GM23338 (cell line): Measurements from ENCODE around the gene ITPR3. TPM values are rescaled to one million over a fixed set of nuclear protein-coding genes. Genes with fewer than 3 reads are reported as not detected.

Experiments used
- ATAC-seq: fragments of 200-7000 bp; cut with Tn5 transposase; 3 replicates; pipeline ENCODE4 v1.9.1; 2020
- DNase-seq: peaks from one replicate; pipeline ENCODE4 v3.0.0-alpha.2; 2015; ENCODE audit warnings: low spot score
- H2AFZ ChIP-seq: fragments of 200-600 bp; sonication (generic); 2 replicates; pipeline ENCODE4 v1.8.0; 2016; ENCODE audit warnings: antibody characterized with exemption, mild to moderate bottlenecking, moderate library complexity
- H3F3A ChIP-seq: fragments of 200-600 bp; sonication (generic); replicated peaks from 2 replicates; pipeline ENCODE4 v1.8.0; 2017; ENCODE audit warnings: antibody characterized with exemption, mixed run types, low read depth
- H3K27ac ChIP-seq: fragments of 200-600 bp; sonication (generic); 2 replicates; pipeline ENCODE4 v1.6.1; 2016; ENCODE audit warnings: low read depth
- H3K27me3 ChIP-seq: fragments of 200-600 bp; sonication (generic); 2 replicates; pipeline ENCODE4 v1.8.0; 2016; ENCODE audit warnings: mild to moderate bottlenecking, mixed run types, moderate library complexity; ENCODE audit not compliant: insufficient read depth
- H3K36me3 ChIP-seq: fragments of 200-600 bp; sonication (generic); 2 replicates; pipeline ENCODE4 v1.8.0; 2016; ENCODE audit warnings: mild to moderate bottlenecking; ENCODE audit not compliant: insufficient read depth
- H3K4me1 ChIP-seq: fragments of 200-600 bp; sonication (generic); 2 replicates; pipeline ENCODE4 v1.8.0; 2016; ENCODE audit warnings: mild to moderate bottlenecking, moderate library complexity; ENCODE audit not compliant: insufficient read depth
- H3K4me2 ChIP-seq: fragments of 200-600 bp; sonication (generic); 2 replicates; pipeline ENCODE4 v1.7.1; 2017; ENCODE audit warnings: mixed run types
- H3K4me3 ChIP-seq: fragments of 200-600 bp; sonication (generic); 2 replicates; pipeline ENCODE4 v1.6.1; 2016; ENCODE audit warnings: mixed run types
- H3K79me2 ChIP-seq: fragments of 200-600 bp; sonication (generic); replicated peaks from 2 replicates; pipeline ENCODE4 v1.8.0; 2017; ENCODE audit warnings: mild to moderate bottlenecking; ENCODE audit not compliant: insufficient read depth
- H3K9me2 ChIP-seq: fragments of 200-600 bp; sonication (generic); 2 replicates; pipeline ENCODE4 v1.8.0; 2017; ENCODE audit not compliant: insufficient read depth
- H4K20me1 ChIP-seq: fragments of 200-600 bp; sonication (generic); replicated peaks from 2 replicates; pipeline ENCODE4 v1.8.0; 2017; ENCODE audit warnings: mild to moderate bottlenecking; ENCODE audit not compliant: insufficient read depth
- H3K27ac Mint-ChIP-seq: 2 replicates; pipeline ENCODE4 v1.8.0; 2020; ENCODE audit warnings: inconsistent platforms, mild to moderate bottlenecking, moderate library complexity, mixed read lengths
- H3K27me3 Mint-ChIP-seq: 3 replicates; pipeline ENCODE4 v1.8.0; 2022; ENCODE audit warnings: low read depth, mild to moderate bottlenecking, moderate library complexity, mixed read lengths, inconsistent platforms; ENCODE audit not compliant: insufficient read depth, poor library complexity
- H3K36me3 Mint-ChIP-seq: 3 replicates; pipeline ENCODE4 v1.8.0; 2021; ENCODE audit warnings: low read depth, mild to moderate bottlenecking, inconsistent platforms, moderate library complexity, mixed read lengths
- H3K4me1 Mint-ChIP-seq: 3 replicates; pipeline ENCODE4 v1.8.0; 2020; ENCODE audit warnings: mild to moderate bottlenecking, inconsistent platforms, mixed read lengths
- H3K4me3 Mint-ChIP-seq: 3 replicates; pipeline ENCODE4 v1.8.0; 2021; ENCODE audit warnings: moderate library complexity, mild to moderate bottlenecking, inconsistent platforms, mixed read lengths
- H3K9me3 Mint-ChIP-seq: 3 replicates; pipeline ENCODE4 v1.8.0; 2020; ENCODE audit warnings: moderate library complexity, mild to moderate bottlenecking, inconsistent platforms, mixed read lengths
- CREB1 ChIP-seq: fragments of 250-450 bp; sonication (Bioruptor Pico); IDR thresholded peaks from 2 replicates; pipeline ENCODE4 v1.5.0; 2020; ENCODE audit warnings: low read depth, mild to moderate bottlenecking, moderate library complexity
- CTCF ChIP-seq, 2 experiments: fragments of 200-600 bp in 1 of 2; sonication (generic) in 1 of 2; conservative IDR thresholded peaks; 2 replicates each; pipeline versions ENCODE4 v1.5.1 to v1.6.1; 2016 to 2017; ENCODE audit warnings: antibody characterized with exemption in 2 of 2, low read depth in 2 of 2, mild to moderate bottlenecking in 2 of 2, moderate library complexity in 1 of 2
- EZH2 ChIP-seq: fragments of 200-600 bp; sonication (generic); IDR thresholded peaks from one replicate; pipeline ENCODE4 v1.8.0; 2017; ENCODE audit warnings: antibody characterized with exemption, mild to moderate bottlenecking, low read depth; ENCODE audit not compliant: unreplicated experiment
- EZH2phosphoT487 ChIP-seq: fragments of 200-600 bp; sonication (generic); IDR thresholded peaks from one replicate; pipeline ENCODE4 v1.8.1; 2018; ENCODE audit warnings: antibody characterized with exemption; ENCODE audit not compliant: unreplicated experiment
- JUNB ChIP-seq: IDR thresholded peaks from one replicate; pipeline ENCODE4 v1.6.1; 2016; ENCODE audit warnings: antibody characterized with exemption; ENCODE audit not compliant: unreplicated experiment
- NANOG ChIP-seq: IDR thresholded peaks from 2 replicates; pipeline ENCODE4 v1.6.1; 2016; ENCODE audit warnings: antibody characterized with exemption, borderline replicate concordance
- POLR2AphosphoS5 ChIP-seq: IDR thresholded peaks from 2 replicates; pipeline ENCODE4 v1.6.1; 2016; ENCODE audit warnings: antibody characterized with exemption, low read depth
- REST ChIP-seq: IDR thresholded peaks from one replicate; pipeline ENCODE4 v1.6.1; 2018; ENCODE audit warnings: antibody characterized with exemption; ENCODE audit not compliant: unreplicated experiment
- ZNF331 ChIP-seq: fragments of 250-450 bp; sonication (Bioruptor Pico); IDR thresholded peaks from 2 replicates; pipeline ENCODE4 v1.5.0; 2020; ENCODE audit warnings: low read depth, mild to moderate bottlenecking, moderate library complexity
- polyA plus RNA-seq: library from polyadenylated mRNA; unstranded; fragments of >200 nt; fragmentation: Nextera tagmentation; extraction: Ambion mirVana; gene quantifications from 2 replicates; pipeline ENCODE4 v1.2.1, GENCODE V29; 2016
- total RNA-seq: library from RNA; depleted of rRNA; stranded (reverse); fragments of >200 nt; shearing (Covaris generic); gene quantifications from 2 replicates; pipeline ENCODE4 v1.2.3, GENCODE V29; 2014
- TF ChIP-seq, protein P1 (sequence below): IDR thresholded peaks from 2 replicates; pipeline ENCODE4 v1.6.1; 2016; ENCODE audit warnings: antibody characterized with exemption

The ITPR3 gene
- total and polyA plus RNA-seq, 2 experiments from 2014 or later: 7.3 to 31.9 TPM

DNA sequence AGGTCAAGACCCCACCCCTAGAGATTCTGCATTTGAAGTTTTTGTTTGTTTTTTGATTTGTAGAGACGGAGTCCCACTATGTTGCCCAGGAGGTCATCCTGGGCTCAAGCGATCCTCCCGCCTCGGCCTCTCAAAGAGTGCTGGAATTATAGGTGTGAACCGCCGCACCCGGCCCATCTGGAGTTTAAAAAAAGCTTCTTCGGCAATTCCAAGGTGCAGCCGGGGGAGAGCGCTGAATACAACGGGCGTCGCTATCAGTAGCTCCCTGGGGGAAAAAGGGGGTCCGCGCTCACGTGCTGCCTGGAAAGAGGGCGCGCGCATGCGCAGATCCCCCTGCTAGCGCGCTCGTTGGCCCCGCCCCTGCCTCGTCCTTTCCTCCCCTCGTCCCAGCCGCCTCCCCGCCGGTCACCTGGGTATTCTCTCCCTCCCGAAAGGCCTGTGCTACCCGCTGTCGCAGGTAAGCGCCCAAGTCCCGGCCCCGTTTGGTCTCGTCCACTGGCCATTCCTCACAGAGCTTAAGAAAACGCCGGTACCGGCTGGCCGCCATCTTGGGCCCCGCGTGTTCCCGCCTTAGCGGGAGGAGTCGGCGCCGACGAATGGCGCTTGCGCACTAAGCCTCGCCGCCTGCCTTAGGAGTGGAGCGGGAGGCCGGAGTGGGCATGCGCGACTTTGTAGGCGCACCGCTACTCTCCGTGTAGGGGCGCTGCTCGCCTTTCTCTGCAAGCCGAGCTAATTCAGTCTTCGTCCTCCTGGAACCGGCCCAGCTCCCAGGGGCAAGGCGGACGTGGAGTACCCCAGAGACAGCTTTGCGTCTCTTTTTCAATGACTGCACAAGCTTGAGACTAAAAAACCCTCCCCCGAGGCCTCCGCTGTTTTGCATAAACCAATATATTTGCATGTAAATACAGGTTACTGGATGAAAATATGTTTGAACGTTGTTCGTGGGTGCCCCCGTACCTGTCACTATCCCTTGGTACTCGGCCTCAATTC is 90.3 kb downstream of the ITPR3 start, which contains the start of gene UQCC2:
Gene UQCC2 (minus strand): TSS at position 561 of the 990 bp plus-strand sequence. CDS start 14 bp downstream, at position 547.
- H3K4me3 Mint-ChIP-seq: peak within 1 kb of the TSS; percentile 88
- Histone ChIP-seq H3K9me2 (no peaks in the 10 kb centered on the region), H3K79me2 (peaks cover 13% of the 10 kb centered on the region), H4K20me1 (peaks cover 18% of the 10 kb centered on the region), H3K4me3 (peak within 1 kb of the TSS; percentile 74), H3K4me1 (peaks cover 10% of the 10 kb centered on the region), H3K27ac (peak within 1 kb of the TSS; percentile 97), H3F3A (no peaks in the 10 kb centered on the region; the same call in 1 of the 2 replicates), H3K36me3 (peaks cover 21% of the 10 kb centered on the region), H3K4me2 (peak within 1 kb of the TSS; percentile 80), H3K27me3 (no peaks in the 10 kb centered on the region), H2AFZ (peak within 1 kb of the TSS; percentile 97; the same call in 1 of the 2 replicates)
- peak within 1 kb of the TSS; percentile 98 for H3K27ac Mint-ChIP-seq
- peaks cover 37% of the 10 kb centered on the region for H3K36me3 Mint-ChIP-seq
- peaks cover 37% of the 10 kb centered on the region for H3K4me1 Mint-ChIP-seq
- peak; percentile 96 for ATAC-seq
- H3K27me3 Mint-ChIP-seq: peaks cover 14% of the 10 kb centered on the region
- TF ChIP-seq ZNF331 (no peak), REST (no peak), NANOG (no peak), EZH2phosphoT487 (no peak), EZH2 (no peak), CTCF (conservative IDR thresholded peaks at IDR 0.05; ENCODE audit: low read depth in 2 of 2) (peak; percentile 46 to 87), CREB1 (0 out of 2 replicates have a peak, but pooled peaks have one; percentile 4), POLR2AphosphoS5 (peak; percentile 92), JUNB (no peak)
- TF ChIP-seq, protein P1, sequence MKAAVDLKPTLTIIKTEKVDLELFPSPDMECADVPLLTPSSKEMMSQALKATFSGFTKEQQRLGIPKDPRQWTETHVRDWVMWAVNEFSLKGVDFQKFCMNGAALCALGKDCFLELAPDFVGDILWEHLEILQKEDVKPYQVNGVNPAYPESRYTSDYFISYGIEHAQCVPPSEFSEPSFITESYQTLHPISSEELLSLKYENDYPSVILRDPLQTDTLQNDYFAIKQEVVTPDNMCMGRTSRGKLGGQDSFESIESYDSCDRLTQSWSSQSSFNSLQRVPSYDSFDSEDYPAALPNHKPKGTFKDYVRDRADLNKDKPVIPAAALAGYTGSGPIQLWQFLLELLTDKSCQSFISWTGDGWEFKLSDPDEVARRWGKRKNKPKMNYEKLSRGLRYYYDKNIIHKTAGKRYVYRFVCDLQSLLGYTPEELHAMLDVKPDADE: no peak
- DNase-seq: peak; percentile 98
- H3K9me3 Mint-ChIP-seq: no peaks in the 10 kb centered on the region
